ENCODE measurements around the gene SORL1. TPM values are rescaled to one million over a fixed set of nuclear protein-coding genes. Genes with fewer than 3 reads are reported as not detected.

The SORL1 gene
- total RNA-seq, 3 donors from 2014 or later = 58.3 to 195 (median 109) TPM

- ATAC-seq = no peak
- Histone ChIP-seq H3K4me3 (no peak overlapping the region), H3K9me3 (no peaks in the 10 kb centered on the region), H3K4me1 (ENCODE audit: low read depth) (no peaks in the 10 kb centered on the region), H3K36me3 (ENCODE audit: low read depth) (no peaks in the 10 kb centered on the region)
- intact Hi-C loops (cut with DNase I, micrococcal nuclease) = no loop called here
- no peak for TF ChIP-seq CTCF (IDR thresholded peaks at IDR 0.05)
- DNase-seq = no peak
Observed at GRCh38 chr11:121608545-121609098, 156.5 kb downstream of the SORL1 start.

- Histone ChIP-seq H3K4me1 (ENCODE audit: low read depth) (no peaks in the 10 kb centered on the region), H3K36me3 (ENCODE audit: low read depth) (no peaks in the 10 kb centered on the region), H3K9me3 (no peaks in the 10 kb centered on the region), H3K4me3 (no peak overlapping the region)
- DNase-seq (no peak), ATAC-seq (no peak)
- intact Hi-C loops (cut with DNase I, micrococcal nuclease) = no loop called here
- TF ChIP-seq CTCF (IDR thresholded peaks at IDR 0.05) = no peak
Observed at GRCh38 chr11:121610706-121611105, 158.6 kb downstream of the SORL1 start.

- H3K4me1 ChIP-seq (ENCODE audit: low read depth) = no peaks in the 10 kb centered on the region
- ATAC-seq = no peak
- H3K9me3 ChIP-seq = no peaks in the 10 kb centered on the region
- no peaks in the 10 kb centered on the region for H3K36me3 ChIP-seq (ENCODE audit: low read depth)
- no peak overlapping the region for H3K4me3 ChIP-seq
- DNase-seq = no peak
- no peak for TF ChIP-seq CTCF (IDR thresholded peaks at IDR 0.05)
- intact Hi-C loops (cut with DNase I, micrococcal nuclease) = no loop called here
Observed at GRCh38 chr11:121611242-121611641, 159.1 kb downstream of the SORL1 start.

- peak; percentile 63 for ATAC-seq
- Histone ChIP-seq H3K36me3 (ENCODE audit: low read depth) (no peaks in the 10 kb centered on the region), H3K9me3 (no peaks in the 10 kb centered on the region), H3K4me1 (ENCODE audit: low read depth) (no peaks in the 10 kb centered on the region), H3K4me3 (no peak overlapping the region)
- DNase-seq = peak in 1 of 3 donors; percentile 10
- TF ChIP-seq CTCF (IDR thresholded peaks at IDR 0.05) = no peak
- intact Hi-C loops (cut with DNase I, micrococcal nuclease) = no loop called here
Observed at GRCh38 chr11:121613724-121614123, 161.6 kb downstream of the SORL1 start.

- Histone ChIP-seq H3K4me3 (no peak overlapping the region), H3K4me1 (ENCODE audit: low read depth) (no peaks in the 10 kb centered on the region), H3K36me3 (ENCODE audit: low read depth) (no peaks in the 10 kb centered on the region), H3K9me3 (no peaks in the 10 kb centered on the region)
- DNase-seq (no peak), ATAC-seq (no peak)
- intact Hi-C loops (cut with DNase I, micrococcal nuclease) = no loop called here
- TF ChIP-seq CTCF (IDR thresholded peaks at IDR 0.05) = no peak
Observed at GRCh38 chr11:121614636-121615240, 162.6 kb downstream of the SORL1 start.

All from mucosa of descending colon (tissue), 3 donors.